ENCODE results near the gene HAGHL.

HAGHL gene

DNA sequence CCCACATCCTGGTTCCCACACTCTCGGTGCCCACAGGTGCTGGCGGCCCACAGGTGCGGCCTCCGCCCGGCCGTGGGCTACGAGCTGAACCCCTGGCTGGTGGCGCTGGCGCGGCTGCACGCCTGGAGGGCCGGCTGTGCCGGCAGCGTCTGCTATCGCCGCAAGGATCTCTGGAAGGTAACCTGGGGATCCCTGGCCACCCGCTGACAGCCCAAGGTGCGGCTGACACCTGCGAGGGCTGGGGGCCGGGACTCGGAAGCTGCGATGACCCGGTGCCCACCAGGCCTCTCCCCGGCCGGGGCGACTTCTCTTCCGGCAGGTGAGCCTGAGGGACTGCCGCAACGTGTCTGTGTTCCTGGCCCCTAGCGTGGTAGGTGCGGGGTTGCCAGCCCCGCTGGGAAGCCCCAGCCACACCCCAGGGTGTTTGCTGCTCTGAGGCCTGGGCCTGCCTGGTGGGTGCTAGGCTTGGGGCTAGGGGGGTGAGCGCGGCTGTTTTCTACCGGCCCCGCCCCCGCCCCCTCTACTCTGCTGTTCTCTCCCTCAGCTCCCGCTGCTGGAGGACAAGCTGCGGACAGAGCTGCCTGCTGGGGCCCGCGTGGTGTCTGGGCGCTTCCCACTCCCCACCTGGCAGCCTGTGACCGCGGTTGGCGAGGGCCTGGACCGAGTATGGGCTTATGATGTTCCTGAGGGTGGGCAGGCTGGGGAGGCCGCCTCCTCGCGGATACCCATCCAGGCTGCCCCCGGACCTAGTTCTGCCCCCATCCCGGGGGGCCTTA, 5.0 kb upstream of the HAGHL start:
- DNase-seq (ENCODE audit: low spot score) = no peak

DNA sequence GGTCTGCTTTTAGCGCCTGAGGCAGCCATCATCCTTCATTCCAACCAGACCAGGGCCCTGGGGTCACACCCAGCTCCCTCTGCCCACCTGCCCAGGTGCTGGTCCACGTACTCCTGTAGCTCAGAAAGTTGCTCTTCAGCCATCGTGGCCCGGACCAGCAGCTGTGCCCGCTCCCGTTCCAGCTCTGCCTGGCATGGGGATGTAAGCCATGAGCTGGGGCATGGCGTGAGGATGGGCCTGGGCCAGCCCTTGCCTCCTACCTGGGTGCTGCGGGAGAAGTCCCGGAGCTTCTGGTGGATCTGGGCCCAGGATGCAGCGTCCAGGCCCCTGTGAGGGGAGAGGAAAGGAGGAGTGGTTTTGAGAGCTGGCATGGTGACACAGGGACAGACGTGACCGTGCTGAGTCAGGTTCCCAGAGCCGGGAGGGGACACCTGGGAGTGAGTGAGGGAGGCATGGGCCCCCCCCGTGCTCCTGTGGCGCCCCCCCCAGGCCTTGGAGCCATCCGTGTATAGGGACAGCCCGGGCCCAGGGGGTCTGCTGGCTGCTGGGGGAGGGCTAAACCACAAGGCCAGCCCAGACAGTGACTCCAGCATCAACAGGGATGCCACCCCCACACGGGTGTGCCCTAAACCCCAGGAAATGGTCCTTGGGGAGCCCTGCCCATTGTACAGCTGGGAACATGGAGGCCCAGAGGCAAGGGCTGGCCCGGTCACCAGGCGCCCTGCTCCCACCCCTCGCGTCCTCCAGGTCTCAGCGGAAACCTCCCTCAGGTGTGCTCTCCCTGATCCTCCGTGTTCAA, 3.9 kb upstream of the HAGHL start:
- DNase-seq (ENCODE audit: low spot score) = no peak

DNA sequence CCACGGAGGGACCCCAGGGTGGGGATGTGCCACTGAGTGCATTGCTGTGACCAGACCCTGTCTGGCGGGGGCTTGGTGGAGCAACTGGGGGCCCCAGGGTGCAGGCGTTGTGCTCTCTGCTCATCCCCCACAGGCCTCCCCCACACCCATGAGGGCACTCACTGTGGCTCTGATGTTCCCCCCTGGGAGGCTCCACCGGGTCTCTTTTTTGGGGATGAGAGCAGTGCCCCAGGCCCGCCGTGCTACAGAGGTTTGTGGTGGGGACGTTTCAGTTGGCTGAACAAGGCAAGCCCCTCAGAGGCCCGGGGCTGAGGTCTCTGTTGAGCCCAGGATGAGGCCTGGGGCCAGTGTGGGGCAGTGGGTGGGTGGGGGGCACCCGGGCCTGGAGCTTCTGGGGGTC, 3.2 kb upstream of the HAGHL start:
- DNase-seq (ENCODE audit: low spot score) = no peak

DNA sequence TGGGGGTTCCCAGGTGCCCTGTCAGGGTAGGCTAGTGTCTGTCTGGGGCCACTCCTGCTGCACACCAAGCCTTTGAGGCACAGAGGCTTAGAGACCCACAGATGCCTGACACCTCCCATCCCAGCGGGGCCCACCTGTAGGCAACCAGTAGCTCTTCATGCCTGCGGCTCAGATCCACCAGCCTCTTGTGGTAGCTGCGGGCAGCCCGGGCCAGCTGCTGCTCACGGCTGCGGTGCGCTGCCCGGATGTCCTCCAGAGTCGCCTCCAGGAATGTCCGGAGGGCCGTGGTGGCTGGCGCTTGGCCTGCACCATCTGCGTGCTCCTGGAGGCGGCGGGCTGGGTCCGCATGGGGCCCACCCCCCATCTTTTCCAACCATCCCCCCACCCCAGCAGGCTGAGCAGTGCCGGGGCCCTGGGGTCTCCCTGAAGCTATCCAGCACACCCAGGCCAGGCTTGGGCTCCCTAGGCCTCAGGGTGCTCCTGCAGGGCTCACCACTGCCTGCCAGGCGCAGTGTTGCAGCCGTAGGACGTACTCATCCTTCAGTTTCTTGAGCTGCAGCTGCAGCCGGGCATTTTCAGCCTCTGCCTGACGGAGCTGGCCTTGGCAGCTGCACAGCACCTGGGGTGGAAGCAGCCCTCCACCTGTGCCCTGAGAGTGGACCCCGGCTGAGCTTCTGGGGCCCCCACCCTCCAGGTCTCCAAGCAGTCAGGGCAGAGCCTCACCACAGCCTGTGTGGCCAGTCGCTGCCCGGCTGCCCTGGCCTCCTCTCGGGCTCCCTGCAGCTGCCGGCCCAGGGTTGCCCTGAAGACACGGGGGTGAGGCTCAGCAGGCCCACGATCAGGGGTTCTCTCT, 2.5 kb upstream of the HAGHL start:
- DNase-seq (ENCODE audit: low spot score) = no peak

DNA sequence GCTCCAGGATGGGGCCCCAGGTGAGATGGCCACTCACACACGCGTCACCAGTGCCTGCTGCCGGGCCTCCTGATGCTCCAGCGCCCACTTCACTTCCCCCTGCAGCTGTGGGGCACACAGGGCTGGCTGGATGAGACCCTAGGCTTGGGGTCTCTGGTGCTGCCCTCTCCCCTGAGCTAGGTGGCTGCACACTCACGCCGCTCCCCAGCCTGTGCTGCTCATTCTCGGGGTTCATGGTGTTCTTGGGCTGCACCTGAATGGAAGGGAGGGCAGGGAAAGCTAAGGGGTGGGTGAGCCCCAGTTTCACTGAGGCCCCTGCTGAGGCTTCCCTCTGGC, 1.9 kb upstream of the HAGHL start:
- no peak for DNase-seq (ENCODE audit: low spot score)

DNA sequence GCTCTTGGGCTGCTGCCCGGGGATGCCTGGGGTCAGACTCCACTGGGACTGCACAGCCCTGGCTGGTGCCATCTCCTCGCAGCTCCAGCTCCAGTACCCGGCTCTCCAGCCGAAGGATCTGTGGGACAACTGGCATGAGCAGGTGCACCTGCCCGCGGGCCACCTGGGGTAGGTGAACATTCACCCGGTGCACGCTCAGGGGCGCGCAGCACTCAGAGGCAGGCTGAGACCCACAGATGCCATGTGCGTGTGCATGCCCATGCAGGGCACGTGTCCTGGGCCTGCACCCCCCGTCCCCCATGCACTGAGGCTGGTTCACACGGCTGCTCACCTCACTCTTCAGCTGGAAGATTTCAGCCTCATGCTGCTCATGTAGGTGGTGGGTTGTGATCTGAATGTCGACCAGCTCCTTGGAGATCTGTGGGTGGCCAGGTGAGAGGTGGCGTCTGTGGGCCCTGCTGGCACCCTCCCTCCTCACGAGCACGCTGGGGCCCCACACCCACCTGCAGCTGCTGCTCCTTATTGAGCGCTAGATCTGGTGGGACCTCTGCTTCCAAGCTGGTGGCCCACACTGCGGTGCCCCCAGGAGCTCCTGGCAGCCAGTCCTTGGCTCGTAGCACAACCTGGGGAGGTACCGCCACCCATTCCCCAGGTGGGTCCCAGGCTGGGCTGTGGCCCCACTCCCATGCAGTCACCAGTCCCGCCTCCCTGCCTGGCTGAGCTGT, 1.3 kb upstream of the HAGHL start:
- DNase-seq (ENCODE audit: low spot score) = no peak

DNA sequence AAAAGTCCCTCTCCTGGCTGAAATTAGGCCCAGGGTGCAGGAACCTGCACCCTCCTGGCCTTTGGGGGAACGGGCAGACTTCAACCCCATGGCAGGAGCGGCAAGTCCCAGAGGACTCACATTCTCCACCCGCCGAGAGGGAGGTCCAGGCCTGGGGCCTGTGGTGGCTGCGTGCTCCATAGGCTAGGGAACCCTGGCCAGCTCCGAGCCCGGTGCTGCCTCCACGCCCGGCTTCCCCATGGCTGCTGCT, 793 bp upstream of the HAGHL start:
- DNase-seq (ENCODE audit: low spot score) = no peak

DNA sequence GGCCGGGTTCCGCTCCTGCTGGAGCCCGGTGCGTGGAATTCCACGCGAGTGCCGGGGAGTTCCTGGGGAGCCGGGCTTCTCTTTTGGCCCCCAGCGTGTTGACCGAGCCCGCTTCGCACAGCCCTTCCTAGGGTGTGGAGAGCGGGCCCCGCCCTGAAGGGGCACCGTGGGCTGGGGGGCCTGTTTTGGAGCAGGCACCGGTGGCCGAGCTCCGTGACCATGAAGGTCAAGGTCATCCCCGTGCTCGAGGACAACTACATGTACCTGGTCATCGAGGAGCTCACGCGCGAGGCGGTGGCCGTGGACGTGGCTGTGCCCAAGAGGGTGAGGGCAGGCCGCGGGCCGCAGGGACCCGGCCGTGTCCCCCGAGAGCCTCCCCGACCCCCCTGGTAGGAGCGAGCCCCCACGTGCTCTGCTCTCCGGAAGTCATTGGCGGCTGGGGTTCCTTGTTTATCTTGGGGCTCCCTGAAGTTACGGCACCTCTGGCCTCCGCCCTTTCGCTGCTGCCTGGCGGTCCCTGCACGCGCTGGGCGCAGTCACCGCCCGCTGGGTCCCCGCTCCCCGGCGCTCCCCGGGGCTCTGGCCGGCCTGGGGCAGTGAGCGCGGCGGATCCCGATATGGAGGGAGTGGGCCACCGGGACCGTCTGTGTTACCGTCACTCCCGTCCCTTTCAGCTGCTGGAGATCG, 528 bp downstream of the HAGHL start:
- no peak for DNase-seq (ENCODE audit: low spot score)

DNA sequence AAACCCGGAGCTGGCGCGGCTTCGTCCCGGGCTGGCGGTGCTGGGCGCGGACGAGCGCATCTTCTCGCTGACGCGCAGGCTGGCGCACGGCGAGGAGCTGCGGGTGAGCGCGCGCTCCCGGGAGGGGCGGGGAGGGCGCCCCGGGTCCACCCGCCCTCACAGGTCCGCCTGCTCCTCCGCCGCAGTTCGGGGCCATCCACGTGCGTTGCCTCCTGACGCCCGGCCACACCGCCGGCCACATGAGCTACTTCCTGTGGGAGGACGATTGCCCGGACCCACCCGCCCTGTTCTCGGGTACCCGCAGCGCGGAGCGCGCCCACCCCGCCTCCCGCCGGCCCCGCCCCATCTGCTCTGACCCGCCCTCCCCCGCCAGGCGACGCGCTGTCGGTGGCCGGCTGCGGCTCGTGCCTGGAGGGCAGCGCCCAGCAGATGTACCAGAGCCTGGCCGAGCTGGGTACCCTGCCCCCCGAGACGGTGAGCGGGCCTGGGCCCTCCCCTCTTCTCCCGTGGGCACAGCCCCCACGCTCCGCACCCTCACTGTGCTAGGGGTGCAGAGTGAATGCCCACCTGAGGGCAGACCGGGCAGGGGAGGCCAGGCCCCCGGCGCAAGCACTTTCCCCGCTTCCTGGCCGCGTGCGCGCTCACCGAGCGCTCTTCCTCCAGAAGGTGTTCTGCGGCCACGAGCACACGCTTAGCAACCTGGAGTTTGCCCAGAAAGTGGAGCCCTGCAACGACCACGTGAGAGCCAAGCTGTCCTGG, 1.4 kb downstream of the HAGHL start:
- DNase-seq (ENCODE audit: low spot score) = peak; percentile 78

DNA sequence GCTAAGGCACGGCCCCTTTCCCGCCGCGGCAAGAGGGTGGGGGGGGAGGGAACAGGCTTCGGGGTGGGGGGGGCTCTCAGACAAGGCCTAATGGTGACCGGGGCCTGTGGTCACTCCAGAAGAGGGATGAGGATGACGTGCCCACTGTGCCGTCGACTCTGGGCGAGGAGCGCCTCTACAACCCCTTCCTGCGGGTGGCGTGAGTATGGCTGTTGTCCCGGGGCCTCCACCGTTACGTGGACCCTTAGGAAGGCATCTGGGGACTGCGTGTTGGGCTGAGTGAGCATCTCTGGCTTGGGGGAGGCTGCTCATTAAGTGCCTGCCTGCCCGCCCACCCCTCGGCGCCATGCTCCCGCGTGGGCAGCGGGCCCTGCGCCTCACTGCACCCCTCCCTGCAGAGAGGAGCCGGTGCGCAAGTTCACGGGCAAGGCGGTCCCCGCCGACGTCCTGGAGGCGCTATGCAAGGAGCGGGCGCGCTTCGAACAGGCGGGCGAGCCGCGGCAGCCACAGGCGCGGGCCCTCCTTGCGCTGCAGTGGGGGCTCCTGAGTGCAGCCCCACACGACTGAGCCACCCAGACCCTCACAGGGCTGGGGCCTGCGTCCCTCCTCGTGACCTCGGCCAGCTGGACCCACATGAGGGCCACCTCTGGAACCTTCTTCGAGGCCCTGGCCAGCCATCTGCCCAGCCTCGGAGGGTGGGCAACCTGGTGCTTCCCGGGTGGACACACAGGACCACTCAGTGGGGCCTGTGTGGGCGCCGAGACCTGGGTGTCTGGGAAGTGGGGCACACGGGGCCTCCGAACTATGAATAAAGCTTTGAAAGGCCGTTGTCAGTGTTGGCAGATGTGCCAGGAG, 2.2 kb downstream of the HAGHL start:
- DNase-seq (ENCODE audit: low spot score) = no peak

DNA sequence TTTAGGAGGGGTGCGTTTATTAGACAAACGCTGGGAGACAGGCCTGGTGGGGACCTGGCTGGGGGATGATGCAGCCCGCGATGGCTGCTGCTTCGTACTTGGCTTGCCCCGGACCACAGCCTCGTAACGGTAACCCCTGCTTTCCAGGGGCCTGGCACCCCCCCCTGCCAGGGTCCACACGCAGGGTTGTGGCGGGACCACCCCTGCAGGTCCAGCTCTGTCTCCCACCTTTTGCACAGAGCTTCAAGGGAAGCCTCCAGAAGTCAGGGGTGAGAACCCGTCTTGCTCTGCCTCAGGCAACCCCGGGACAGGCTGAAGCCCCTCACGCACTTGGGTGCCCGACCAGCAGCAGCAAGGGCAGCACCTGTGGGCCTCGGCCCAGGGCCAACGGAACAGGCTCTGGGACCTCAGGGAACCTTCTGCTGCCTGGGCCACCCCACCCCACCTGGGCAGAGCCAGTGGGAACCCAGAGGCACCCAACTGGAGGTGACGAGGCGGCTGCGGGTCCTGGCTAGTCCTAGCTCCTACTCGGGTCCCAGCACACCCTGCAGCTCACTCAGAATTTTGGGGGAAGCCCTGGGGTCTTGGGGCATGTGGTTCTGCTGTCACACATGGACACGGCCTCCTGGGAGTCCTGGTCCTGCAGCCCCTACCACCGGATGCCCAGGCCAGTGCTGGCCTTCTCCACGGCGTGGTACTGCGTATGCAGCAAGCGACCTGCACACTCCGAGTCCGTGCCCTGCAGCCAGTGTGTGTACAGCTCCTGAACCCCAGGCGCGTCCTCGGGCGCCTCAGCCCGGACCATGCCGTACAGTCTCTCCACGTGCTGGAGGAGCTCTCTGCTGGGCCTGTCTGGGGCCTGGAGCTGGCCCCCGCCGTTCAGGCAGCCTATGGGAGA, 3.1 kb downstream of the HAGHL start:
- DNase-seq (ENCODE audit: low spot score) = no peak

DNA sequence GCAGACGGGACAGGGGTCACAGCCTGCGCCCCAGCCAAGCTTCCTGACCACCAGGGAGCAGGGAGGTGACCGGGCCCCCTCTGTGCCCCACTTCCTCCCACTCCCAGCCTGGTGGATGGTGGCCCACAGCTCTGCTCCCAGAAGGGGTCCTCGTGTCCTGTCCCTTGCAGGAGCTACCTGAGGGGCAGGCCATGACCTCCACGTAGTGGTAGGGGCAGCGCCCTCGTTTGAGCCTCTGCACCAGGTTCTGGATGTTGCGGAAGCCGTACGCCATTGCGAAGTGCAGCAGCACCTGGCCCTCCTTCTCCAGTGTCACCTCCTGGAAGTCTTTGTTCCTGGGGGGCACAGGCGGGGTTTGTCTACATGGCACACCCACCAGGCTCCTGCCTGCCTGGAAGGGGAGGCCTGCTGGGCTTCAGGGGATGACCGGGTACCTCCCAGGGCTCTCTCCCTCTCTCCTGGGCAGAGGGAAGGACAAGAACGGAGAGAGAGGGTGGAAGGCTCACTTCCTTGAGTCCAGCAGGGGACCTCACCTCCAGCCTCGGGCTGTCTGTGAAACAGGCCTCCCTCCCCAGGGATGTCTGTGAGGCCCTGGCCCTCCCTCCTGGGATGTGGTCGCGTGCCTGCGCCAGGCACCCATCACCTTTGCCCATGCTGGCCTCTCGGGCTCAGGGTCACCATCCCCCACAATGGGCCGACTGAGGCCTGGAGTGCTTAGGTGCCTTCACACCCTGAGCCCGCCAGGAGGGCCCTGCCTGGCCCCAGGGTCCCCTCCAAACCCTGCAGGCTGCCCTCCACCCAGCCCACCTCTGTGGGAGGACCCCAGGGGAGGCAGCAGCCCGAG, 4.0 kb downstream of the HAGHL start:
- DNase-seq (ENCODE audit: low spot score) = no peak

DNA sequence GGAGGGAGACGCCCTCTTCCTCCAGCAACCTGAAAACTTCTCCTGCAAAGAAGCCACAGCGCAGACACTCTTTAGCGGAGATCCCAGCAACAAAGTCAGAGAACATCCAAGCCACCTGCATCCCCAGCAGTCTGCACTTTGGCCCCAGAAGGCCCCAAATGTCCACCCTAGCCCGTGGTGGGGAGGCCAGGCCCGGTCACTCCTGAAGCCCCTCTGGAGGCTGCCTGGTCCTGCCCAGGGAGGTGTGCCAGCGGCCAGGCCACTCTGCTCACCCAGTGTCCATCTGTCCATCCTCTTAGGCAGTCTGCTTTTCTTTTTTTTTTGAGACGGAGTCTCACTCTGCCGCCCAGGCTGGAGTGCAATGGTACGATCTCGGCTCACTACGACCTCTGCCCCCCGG, 5.4 kb downstream of the HAGHL start:
- no peak for DNase-seq (ENCODE audit: low spot score)

DNA sequence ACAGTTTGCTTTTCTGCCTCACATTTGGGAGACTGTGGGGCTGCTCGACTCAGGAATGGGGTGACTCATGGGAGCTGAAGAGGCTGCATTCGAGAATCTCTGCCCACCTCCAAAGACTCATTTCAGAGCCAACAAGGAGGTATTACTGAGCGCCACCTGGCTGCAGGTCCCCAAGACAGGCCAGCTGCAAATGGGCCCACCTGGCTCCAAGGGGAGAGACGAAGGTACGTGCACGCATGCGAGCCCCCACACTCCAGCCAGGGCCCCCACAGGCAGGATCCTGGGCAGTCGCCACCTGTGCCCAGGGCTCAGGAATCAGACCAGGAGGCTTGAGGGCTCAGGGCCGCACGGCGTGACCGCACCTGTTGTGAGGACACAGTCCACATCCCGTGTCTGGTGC, 6.0 kb downstream of the HAGHL start:
- DNase-seq (ENCODE audit: low spot score) = no peak

DNA sequence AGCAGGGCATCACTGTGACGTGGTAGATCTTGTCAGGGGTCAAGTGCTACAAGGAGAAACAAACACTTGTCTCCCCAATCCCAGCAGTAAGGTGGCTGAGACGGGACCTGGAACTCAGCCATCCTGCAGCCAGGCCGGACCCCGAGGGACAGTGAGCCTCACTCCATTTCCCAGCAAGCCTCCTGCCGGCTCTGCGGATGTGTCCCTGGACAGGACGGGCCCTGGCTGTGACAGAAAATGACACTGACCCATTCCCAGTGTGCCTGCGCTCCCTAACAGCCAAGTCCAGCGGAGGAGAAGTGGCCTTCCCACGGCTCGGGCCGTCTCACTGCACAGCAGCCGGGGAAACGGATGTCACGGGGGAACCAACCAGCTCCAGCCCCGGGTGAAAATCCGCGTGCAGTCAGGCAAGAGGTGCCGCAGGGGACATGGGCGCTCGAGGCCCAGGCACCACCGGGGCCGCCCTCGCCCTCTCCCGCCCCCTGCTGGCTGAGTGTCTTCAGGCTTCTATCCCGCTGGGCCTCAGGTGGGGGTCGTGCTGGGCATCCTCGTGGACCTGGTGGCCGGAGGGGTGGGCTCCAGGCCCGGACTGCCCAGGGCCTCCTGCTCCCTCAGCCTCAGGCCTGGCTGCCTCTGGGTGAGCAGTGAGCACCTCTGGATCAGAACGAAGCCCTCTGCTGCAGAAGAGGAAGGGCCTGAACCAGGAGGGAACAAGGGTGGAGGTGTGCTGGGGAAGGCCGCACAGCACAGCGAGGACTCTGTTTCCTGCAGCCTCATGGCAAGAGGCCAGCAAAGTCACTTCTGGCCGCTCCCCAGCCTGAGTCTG, 6.7 kb downstream of the HAGHL start:
- no peak for DNase-seq (ENCODE audit: low spot score)

DNA sequence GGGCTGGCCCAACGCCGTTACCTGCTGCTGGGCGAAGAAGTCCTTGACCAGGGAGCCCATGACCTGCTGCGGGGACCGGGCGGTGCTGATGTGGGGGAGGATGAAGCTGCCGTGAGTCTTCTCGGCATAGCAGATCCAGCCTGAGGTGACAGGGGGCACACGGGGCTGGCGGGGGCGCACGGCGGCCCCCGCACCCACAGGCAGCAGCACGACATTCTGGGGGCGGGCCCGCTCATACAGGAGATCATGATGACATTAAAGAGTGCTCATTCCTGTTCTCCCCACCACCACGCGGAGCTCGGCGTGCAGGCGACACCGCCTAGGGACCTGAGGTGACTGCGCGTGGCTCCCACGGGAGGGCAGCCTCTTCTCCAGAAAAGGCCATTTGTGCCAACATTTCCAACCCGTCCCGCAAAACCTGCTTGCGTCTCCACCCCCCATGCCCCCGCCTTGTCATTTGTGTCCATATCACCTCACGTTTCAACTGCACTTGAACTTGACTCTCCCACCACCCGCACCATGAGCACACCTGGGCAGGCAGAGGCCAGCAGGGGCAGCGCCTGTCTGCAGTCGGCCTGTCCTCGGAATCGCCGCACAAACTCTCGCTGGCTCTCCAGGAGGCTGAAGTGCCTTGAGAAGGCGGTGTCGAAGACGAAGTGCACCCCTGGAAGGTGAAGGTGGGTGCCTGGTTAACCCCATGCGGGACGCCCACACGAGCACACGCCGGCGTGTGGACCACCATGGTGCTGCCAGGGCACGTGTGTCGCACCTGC, 7.5 kb downstream of the HAGHL start:
- no peak for DNase-seq (ENCODE audit: low spot score)

Data from COLO829 (cell line).